GM23338 (cell line): ENCODE data around the gene GFER. TPM values are rescaled to one million over a fixed set of nuclear protein-coding genes. Genes with fewer than 3 reads are reported as not detected.

Experiments used
- ZNF462 ChIP-seq: fragments of 250-450 bp; sonication (Bioruptor Pico); IDR thresholded peaks from 2 replicates; pipeline ENCODE4 v1.5.0; 2020; ENCODE audit warnings: mild to moderate bottlenecking, moderate library complexity
- polyA plus RNA-seq: library from polyadenylated mRNA; unstranded; fragments of >200 nt; fragmentation: Nextera tagmentation; extraction: Ambion mirVana; gene quantifications from 2 replicates; pipeline ENCODE4 v1.2.1, GENCODE V29; 2016
- small RNA-seq: library from RNA; depleted of rRNA; stranded (forward); fragments of <200 nt; gene quantifications from one replicate; pipeline ENCODE3, GENCODE V24; 2014; ENCODE audit warnings: low replicate concordance
- total RNA-seq: library from RNA; depleted of rRNA; stranded (reverse); fragments of >200 nt; shearing (Covaris generic); gene quantifications from 2 replicates; pipeline ENCODE4 v1.2.3, GENCODE V29; 2014; rRNA removed

The GFER gene
- total and polyA plus RNA-seq, 2 experiments from 2014 or later: 40.1 to 64.5 TPM

- no peak for TF ChIP-seq ZNF462 (CRISPR knock-in tag)
These were observed 53.1 kb downstream of the GFER start (continued) for GRCh38 chr16:2037115-2037514.

Small RNA genes lying within 50 kb of the gene (small RNA-seq; reads per million reads assigned to genes)
- gene AC005363.2 (not detected), gene RN7SL219P (not detected), gene SNORA10 (not detected), gene SNORA64 (not detected)

Other genes with a start within 250 kb of the GFER start
Only the 30 nearest of the 31 such genes appear.
- 73.7 and 95.3 TPM in 2 replicates for gene NME3, start 212.7 kb upstream of the GFER start, total RNA-seq
- 130 and 153 TPM in 2 replicates for gene NME3, start 212.7 kb upstream of the GFER start, polyA plus RNA-seq
- 15.0 and 17.3 TPM in 2 replicates for gene EME2, start 211.4 kb upstream of the GFER start, total RNA-seq
- 4.1 TPM in 2 replicates for gene EME2, start 211.4 kb upstream of the GFER start, polyA plus RNA-seq
- gene MRPS34, start 211.1 kb upstream of the GFER start, total RNA-seq: 223 and 248 TPM in 2 replicates
- 370 and 391 TPM in 2 replicates for gene MRPS34, start 211.1 kb upstream of the GFER start, polyA plus RNA-seq
- gene SPSB3, start 201.6 kb upstream of the GFER start, total RNA-seq: 34.7 and 42.8 TPM in 2 replicates
- gene SPSB3, start 201.6 kb upstream of the GFER start, polyA plus RNA-seq: 27.1 and 33.9 TPM in 2 replicates
- 143 and 175 TPM in 2 replicates for gene NUBP2, start 201.2 kb upstream of the GFER start, total RNA-seq
- gene NUBP2, start 201.2 kb upstream of the GFER start, polyA plus RNA-seq: 79.0 and 79.4 TPM in 2 replicates
- not detected in 2 replicates for gene IGFALS, start 190.5 kb upstream of the GFER start, total RNA-seq
- 0.16 TPM in 1 of 2 replicates, not detected in the other for gene IGFALS, start 190.5 kb upstream of the GFER start, polyA plus RNA-seq
- 24.7 and 30.6 TPM in 2 replicates for gene HAGH, start 157.4 kb upstream of the GFER start, total RNA-seq
- gene HAGH, start 157.4 kb upstream of the GFER start, polyA plus RNA-seq: 28.5 and 28.9 TPM in 2 replicates
- gene FAHD1, start 157.0 kb upstream of the GFER start, total RNA-seq: 17.3 and 21.0 TPM in 2 replicates
- gene FAHD1, start 157.0 kb upstream of the GFER start, polyA plus RNA-seq: 23.9 and 24.2 TPM in 2 replicates
- gene MEIOB, start 112.0 kb upstream of the GFER start, total RNA-seq: 6.3 and 7.3 TPM in 2 replicates
- 7.7 and 8.7 TPM in 2 replicates for gene MEIOB, start 112.0 kb upstream of the GFER start, polyA plus RNA-seq
- gene HS3ST6, start 65.8 kb upstream of the GFER start, total RNA-seq: not detected in 2 replicates
- gene HS3ST6, start 65.8 kb upstream of the GFER start, polyA plus RNA-seq: 0.17 and 0.21 TPM in 2 replicates
- gene MSRB1, start 41.0 kb upstream of the GFER start, total RNA-seq: 23.9 and 31.3 TPM in 2 replicates
- gene MSRB1, start 41.0 kb upstream of the GFER start, polyA plus RNA-seq: 29.6 and 30.4 TPM in 2 replicates
- 0.31 and 0.59 TPM in 2 replicates for gene RPL3L, start 29.5 kb upstream of the GFER start, total RNA-seq
- 0.68 and 1.1 TPM in 2 replicates for gene RPL3L, start 29.5 kb upstream of the GFER start, polyA plus RNA-seq
- 244 and 280 TPM in 2 replicates for gene NDUFB10, start 24.7 kb upstream of the GFER start, total RNA-seq
- 495 and 527 TPM in 2 replicates for gene NDUFB10, start 24.7 kb upstream of the GFER start, polyA plus RNA-seq
- gene RPS2, start 19.4 kb upstream of the GFER start, total RNA-seq: 3,232 and 3,786 TPM in 2 replicates
- gene RPS2, start 19.4 kb upstream of the GFER start, polyA plus RNA-seq: 3,992 and 4,335 TPM in 2 replicates
- gene RNF151, start 17.3 kb upstream of the GFER start, total RNA-seq: not detected in 2 replicates
- not detected in 2 replicates for gene RNF151, start 17.3 kb upstream of the GFER start, polyA plus RNA-seq
- 122 and 157 TPM in 2 replicates for gene TBL3, start 12.1 kb upstream of the GFER start, total RNA-seq
- 67.0 and 68.8 TPM in 2 replicates for gene TBL3, start 12.1 kb upstream of the GFER start, polyA plus RNA-seq
- 1.2 and 2.0 TPM in 2 replicates for gene NOXO1, start 2.7 kb upstream of the GFER start, total RNA-seq
- gene NOXO1, start 2.7 kb upstream of the GFER start, polyA plus RNA-seq: 2.0 and 2.6 TPM in 2 replicates
- 72.2 and 77.7 TPM in 2 replicates for gene SYNGR3, start 5.8 kb downstream of the GFER start, total RNA-seq
- 44.7 and 45.4 TPM in 2 replicates for gene SYNGR3, start 5.8 kb downstream of the GFER start, polyA plus RNA-seq
- gene ZNF598, start 25.6 kb downstream of the GFER start, total RNA-seq: 31.7 and 48.6 TPM in 2 replicates
- gene ZNF598, start 25.6 kb downstream of the GFER start, polyA plus RNA-seq: 8.5 and 10.2 TPM in 2 replicates
- 1.9 and 4.5 TPM in 2 replicates for gene NPW, start 35.6 kb downstream of the GFER start, total RNA-seq
- 37.0 and 37.6 TPM in 2 replicates for gene NPW, start 35.6 kb downstream of the GFER start, polyA plus RNA-seq
- 15.4 and 16.5 TPM in 2 replicates for gene NHERF2, start 42.7 kb downstream of the GFER start, total RNA-seq
- 12.0 and 21.0 TPM in 2 replicates for gene NHERF2, start 42.7 kb downstream of the GFER start, polyA plus RNA-seq
- gene NTHL1, start 63.6 kb downstream of the GFER start, total RNA-seq: 84.6 and 97.1 TPM in 2 replicates
- 87.9 and 94.9 TPM in 2 replicates for gene NTHL1, start 63.6 kb downstream of the GFER start, polyA plus RNA-seq
- 81.4 and 93.0 TPM in 2 replicates for gene TSC2, start 63.8 kb downstream of the GFER start, total RNA-seq
- 36.3 and 40.5 TPM in 2 replicates for gene TSC2, start 63.8 kb downstream of the GFER start, polyA plus RNA-seq
- gene PKD1, start 151.7 kb downstream of the GFER start, total RNA-seq: 75.5 and 107 TPM in 2 replicates
- gene PKD1, start 151.7 kb downstream of the GFER start, polyA plus RNA-seq: 18.5 and 21.1 TPM in 2 replicates
- 3.7 and 4.1 TPM in 2 replicates for gene RAB26, start 164.4 kb downstream of the GFER start, total RNA-seq
- gene RAB26, start 164.4 kb downstream of the GFER start, polyA plus RNA-seq: 8.7 and 11.6 TPM in 2 replicates
- 133 and 143 TPM in 2 replicates for gene TRAF7, start 171.6 kb downstream of the GFER start, total RNA-seq
- 36.4 and 41.4 TPM in 2 replicates for gene TRAF7, start 171.6 kb downstream of the GFER start, polyA plus RNA-seq
- gene CASKIN1, start 212.4 kb downstream of the GFER start, total RNA-seq: 2.4 and 6.2 TPM in 2 replicates
- 1.0 TPM in 2 replicates for gene CASKIN1, start 212.4 kb downstream of the GFER start, polyA plus RNA-seq
- 98.1 and 138 TPM in 2 replicates for gene MLST8, start 221.3 kb downstream of the GFER start, total RNA-seq
- 55.3 and 58.8 TPM in 2 replicates for gene MLST8, start 221.3 kb downstream of the GFER start, polyA plus RNA-seq
- 3.8 and 5.3 TPM in 2 replicates for gene BRICD5, start 226.7 kb downstream of the GFER start, total RNA-seq
- 4.8 and 6.3 TPM in 2 replicates for gene BRICD5, start 226.7 kb downstream of the GFER start, polyA plus RNA-seq
- 59.3 and 80.3 TPM in 2 replicates for gene PGP, start 230.6 kb downstream of the GFER start, total RNA-seq
- gene PGP, start 230.6 kb downstream of the GFER start, polyA plus RNA-seq: 44.4 and 52.1 TPM in 2 replicates